Measurements from ENCODE around the gene SEMA4A.

- TF ChIP-seq CTCF (IDR thresholded peaks at IDR 0.05) (no peak), YY1 (IDR thresholded peaks at IDR 0.05; ENCODE audit: low read depth) (no peak), RAD21 (IDR thresholded peaks at IDR 0.05; ENCODE audit: low read length) (no peak), EP300 (IDR thresholded peaks at IDR 0.05; ENCODE audit: borderline replicate concordance in 1 of 2, low read depth in 1 of 2, low read length in 1 of 2) (no peak), TAF1 (IDR thresholded peaks at IDR 0.05; ENCODE audit: borderline replicate concordance, low read depth, low read length) (no peak), REST (IDR thresholded peaks at IDR 0.05; ENCODE audit: low read depth, low read length) (no peak), RXRA (IDR thresholded peaks at IDR 0.05; ENCODE audit: borderline replicate concordance, low read depth) (no peak), CHD2 (IDR thresholded peaks at IDR 0.05; ENCODE audit: low read length, partially characterized antibody) (no peak), POLR2AphosphoS5 (IDR thresholded peaks at IDR 0.05; ENCODE audit: low read depth, low read length) (no peak), RFX5 (IDR thresholded peaks at IDR 0.05; ENCODE audit: low read length) (no peak)
Measured at GRCh38 chr1:156118177-156118868, 35.1 kb upstream of the SEMA4A start.
